Measurements from ENCODE around the gene ASTN1. TPM values are rescaled to one million over a fixed set of nuclear protein-coding genes. Genes with fewer than 3 reads are reported as not detected.

The ASTN1 gene
- total and polyA plus RNA-seq, 2 of the 4 experiments (the other 2 are of a cell fraction), result under 0.01 to 0.07 TPM

DNA sequence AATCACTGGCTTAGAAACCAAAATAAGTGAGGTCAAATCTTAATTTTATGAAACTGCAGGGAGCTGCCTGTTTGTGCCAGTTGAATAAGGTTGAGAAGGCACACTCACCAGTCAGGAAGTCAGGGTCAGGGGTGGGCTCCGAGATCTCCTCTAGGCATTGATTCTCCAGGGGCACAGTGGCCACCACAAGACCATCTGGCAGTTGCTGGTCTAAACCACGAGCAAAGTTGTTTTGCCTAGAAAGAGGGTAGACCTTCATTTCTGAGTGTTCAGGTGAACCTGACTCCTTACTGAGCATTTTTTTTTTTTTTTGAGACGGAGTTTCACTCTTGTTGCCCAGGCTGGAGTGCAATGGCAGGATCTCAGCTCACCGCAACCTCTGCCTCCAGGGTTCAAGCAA is 220.7 kb downstream of the ASTN1 start:
- Histone ChIP-seq H4K5ac (ENCODE audit: low read depth, low read length) (no peak overlapping the region), H2BK5ac (ENCODE audit: low read depth, low read length, poor library complexity, severe bottlenecking) (no peak overlapping the region), H3K4me2 (ENCODE audit: low read depth, low read length) (no peak overlapping the region), H2BK120ac (ENCODE audit: low read depth, low read length) (no peak overlapping the region), H4K8ac (ENCODE audit: low read depth in 2 of 2, low read length in 2 of 2) (no peak overlapping the region), H3K79me1 (ENCODE audit: low read depth in 1 of 2, low read length in 2 of 2) (no peaks in the 10 kb centered on the region), H3K18ac (ENCODE audit: low read depth, low read length) (no peak overlapping the region), H3K9me3 (ENCODE audit: control insufficient read depth, insufficient read depth, low read length) (no peaks in the 10 kb centered on the region), H4K20me1 (ENCODE audit: insufficient read depth, low read length) (no peaks in the 10 kb centered on the region), H3K56ac (ENCODE audit: extremely low read depth, insufficient read depth, low read length) (no peak overlapping the region), H3K14ac (replicated peaks; ENCODE audit: low read depth, low read length) (no peak overlapping the region), H3K4me1 (ENCODE audit: control insufficient read depth, insufficient read depth, low read length) (no peaks in the 10 kb centered on the region), H3K23ac (ENCODE audit: low read depth, low read length) (no peak overlapping the region), H2BK20ac (ENCODE audit: low read depth, low read length) (no peak overlapping the region), H3K27me3 (ENCODE audit: control insufficient read depth, insufficient read depth, low read length) (no peaks in the 10 kb centered on the region), H3K4ac (ENCODE audit: low read depth, low read length) (no peak overlapping the region), H4K91ac (ENCODE audit: insufficient read depth, low read depth, low read length) (no peak overlapping the region), H3K36me3 (ENCODE audit: control insufficient read depth, insufficient read depth, low read length) (no peaks in the 10 kb centered on the region), H3K9ac (ENCODE audit: low read depth, low read length) (no peak overlapping the region), H3K27ac (ENCODE audit: insufficient read depth, low read length) (no peak overlapping the region), H2AFZ (replicated peaks; ENCODE audit: low read length, poor library complexity) (no peak overlapping the region), H2AK5ac (ENCODE audit: low read depth, low read length) (no peak overlapping the region), H3K4me3 (ENCODE audit: insufficient read depth, low read depth, low read length) (no peak overlapping the region), H2BK15ac (ENCODE audit: low read depth, low read length) (no peak overlapping the region), H2AK9ac (replicated peaks; ENCODE audit: low read depth, low read length, poor library complexity) (no peak overlapping the region), H3K9me1 (ENCODE audit: insufficient read depth, low read length) (no peaks in the 10 kb centered on the region)
- 33% methylated on average over 1 of the region's 4 CpGs; no CpG with 5 or more reads in 1 of the 2 experiments for WGBS, 2 experiments (ENCODE audit: extremely low coverage in 2 of 2, insufficient read length in 1 of 2)
- in situ Hi-C loops (cut with MboI; ENCODE audit: low sequenced_read_pairs) (no loop called here), dilution Hi-C loops (cut with HindIII; ENCODE audit: low sequenced_read_pairs, unreplicated experiment) (no loop called here), intact Hi-C loops (cut with micrococcal nuclease) (no loop called here)
- TF ChIP-seq NFE2L2 (IDR thresholded peaks at IDR 0.05; ENCODE audit: low read depth, low read length) (no peak), FOS (IDR thresholded peaks at IDR 0.05; ENCODE audit: low read depth, low read length) (no peak), SMC3 (IDR thresholded peaks at IDR 0.05; ENCODE audit: low read depth, low read length) (no peak), RAD21 (IDR thresholded peaks at IDR 0.05; ENCODE audit: low read length) (no peak), MAZ (IDR thresholded peaks at IDR 0.05; ENCODE audit: borderline replicate concordance, low read depth, low read length) (no peak), BHLHE40 (IDR thresholded peaks at IDR 0.05; ENCODE audit: low read depth, low read length) (no peak), RCOR1 (IDR thresholded peaks at IDR 0.05; ENCODE audit: insufficient replicate concordance, low read length) (no peak), RFX5 (IDR thresholded peaks at IDR 0.05; ENCODE audit: low read depth, low read length) (no peak)
- TF ChIP-seq, protein P1, sequence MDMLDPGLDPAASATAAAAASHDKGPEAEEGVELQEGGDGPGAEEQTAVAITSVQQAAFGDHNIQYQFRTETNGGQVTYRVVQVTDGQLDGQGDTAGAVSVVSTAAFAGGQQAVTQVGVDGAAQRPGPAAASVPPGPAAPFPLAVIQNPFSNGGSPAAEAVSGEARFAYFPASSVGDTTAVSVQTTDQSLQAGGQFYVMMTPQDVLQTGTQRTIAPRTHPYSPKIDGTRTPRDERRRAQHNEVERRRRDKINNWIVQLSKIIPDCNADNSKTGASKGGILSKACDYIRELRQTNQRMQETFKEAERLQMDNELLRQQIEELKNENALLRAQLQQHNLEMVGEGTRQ (IDR thresholded peaks at IDR 0.05; ENCODE audit: low read depth, low read length), result no peak
- ATAC-seq (ENCODE audit: low read depth) (no peak), DNase-seq (no peak)
- ChIA-PET CTCF (no interaction called here), POLR2A (ENCODE audit: unreplicated experiment) (no interaction called here)
- BruUV-seq (replicated peaks), result no TSS peak

All from IMR-90 (cell line).